ENCODE measurements around the gene HIVEP3.

HIVEP3 gene

DNA sequence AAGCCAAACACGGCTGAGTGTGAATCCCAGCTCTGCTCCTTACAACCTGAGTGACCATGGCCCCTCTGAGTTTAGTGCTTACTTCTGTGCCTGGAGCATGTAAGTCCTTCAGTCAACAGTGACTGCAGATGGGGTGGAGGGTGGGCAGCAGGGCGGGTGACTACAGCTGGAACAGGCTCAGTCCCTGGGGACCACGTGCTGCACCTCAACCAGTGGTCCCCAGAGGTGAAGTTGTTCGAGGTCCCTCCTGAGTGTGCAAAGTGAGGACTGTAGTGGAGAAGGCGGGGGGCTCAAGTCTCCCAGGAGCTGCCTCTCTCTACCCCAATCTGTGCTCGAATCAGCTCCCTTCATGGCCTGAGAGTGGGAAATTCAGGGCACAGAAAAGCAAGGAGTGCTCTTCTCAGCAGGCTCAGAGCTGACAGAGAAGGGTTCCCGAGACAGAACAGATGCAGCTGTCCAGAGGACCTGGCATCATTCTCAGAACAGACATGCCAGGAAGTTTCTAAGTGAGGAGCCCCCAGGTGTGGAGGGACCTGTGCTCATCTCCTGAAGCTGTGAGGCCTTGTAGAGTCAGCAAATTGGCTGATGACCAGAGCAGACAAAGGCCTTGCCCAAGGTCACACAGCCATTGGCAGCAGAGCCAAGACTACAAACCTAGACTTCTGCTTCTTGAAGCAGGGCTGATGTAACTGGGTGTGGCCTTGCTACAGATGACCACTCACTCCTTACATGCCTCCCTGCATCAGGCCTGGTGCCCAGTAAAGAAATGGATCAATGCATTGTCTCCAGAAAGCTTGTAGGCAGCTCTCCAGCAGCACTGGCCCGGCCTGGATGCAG, 372.5 kb downstream of the HIVEP3 start:
- Histone ChIP-seq H3K9me2 (replicated peaks; ENCODE audit: low read depth, low read length) (no peaks in the 10 kb centered on the region), H3K79me2 (ENCODE audit: insufficient read depth, low read length) (no peaks in the 10 kb centered on the region), H3K9me3 (ENCODE audit: insufficient read depth, low read depth, low read length) (no peaks in the 10 kb centered on the region), H3K9ac (ENCODE audit: low read depth, low read length, poor library complexity, severe bottlenecking) (no peak overlapping the region), H3F3A (ENCODE audit: low read depth) (no peaks in the 10 kb centered on the region), H3K4me1 (ENCODE audit: insufficient read depth, low read length, poor library complexity, severe bottlenecking) (peaks cover 3% of the 10 kb centered on the region), H3K4me3 (ENCODE audit: low read length, poor library complexity, severe bottlenecking) (no peak overlapping the region), H3K4me2 (ENCODE audit: low read depth, low read length, poor library complexity, severe bottlenecking) (no peak overlapping the region), H3K27me3 (ENCODE audit: insufficient read depth, low read length, poor library complexity, severe bottlenecking) (no peaks in the 10 kb centered on the region), H3K36me3 (ENCODE audit: insufficient read depth, low read length) (no peaks in the 10 kb centered on the region), H4K20me1 (ENCODE audit: insufficient read depth, low read length, poor library complexity, severe bottlenecking) (no peaks in the 10 kb centered on the region), H2AFZ (ENCODE audit: low read length) (no peak overlapping the region)
- TF ChIP-seq, protein P1, sequence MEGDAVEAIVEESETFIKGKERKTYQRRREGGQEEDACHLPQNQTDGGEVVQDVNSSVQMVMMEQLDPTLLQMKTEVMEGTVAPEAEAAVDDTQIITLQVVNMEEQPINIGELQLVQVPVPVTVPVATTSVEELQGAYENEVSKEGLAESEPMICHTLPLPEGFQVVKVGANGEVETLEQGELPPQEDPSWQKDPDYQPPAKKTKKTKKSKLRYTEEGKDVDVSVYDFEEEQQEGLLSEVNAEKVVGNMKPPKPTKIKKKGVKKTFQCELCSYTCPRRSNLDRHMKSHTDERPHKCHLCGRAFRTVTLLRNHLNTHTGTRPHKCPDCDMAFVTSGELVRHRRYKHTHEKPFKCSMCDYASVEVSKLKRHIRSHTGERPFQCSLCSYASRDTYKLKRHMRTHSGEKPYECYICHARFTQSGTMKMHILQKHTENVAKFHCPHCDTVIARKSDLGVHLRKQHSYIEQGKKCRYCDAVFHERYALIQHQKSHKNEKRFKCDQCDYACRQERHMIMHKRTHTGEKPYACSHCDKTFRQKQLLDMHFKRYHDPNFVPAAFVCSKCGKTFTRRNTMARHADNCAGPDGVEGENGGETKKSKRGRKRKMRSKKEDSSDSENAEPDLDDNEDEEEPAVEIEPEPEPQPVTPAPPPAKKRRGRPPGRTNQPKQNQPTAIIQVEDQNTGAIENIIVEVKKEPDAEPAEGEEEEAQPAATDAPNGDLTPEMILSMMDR (conservative IDR thresholded peaks at IDR 0.05; ENCODE audit: low read length) = no peak
- no peak for TF ChIP-seq EZH2phosphoT487 (IDR thresholded peaks at IDR 0.05; ENCODE audit: borderline replicate concordance)

- Histone ChIP-seq H3K9me3 (ENCODE audit: insufficient read depth, low read depth, low read length) (no peaks in the 10 kb centered on the region), H3K27me3 (ENCODE audit: insufficient read depth, low read length, poor library complexity, severe bottlenecking) (no peaks in the 10 kb centered on the region), H3K4me1 (ENCODE audit: insufficient read depth, low read length, poor library complexity, severe bottlenecking) (peaks cover 9% of the 10 kb centered on the region), H3F3A (ENCODE audit: low read depth) (no peaks in the 10 kb centered on the region), H3K9me2 (replicated peaks; ENCODE audit: low read depth, low read length) (no peaks in the 10 kb centered on the region), H3K4me2 (ENCODE audit: low read depth, low read length, poor library complexity, severe bottlenecking) (no peak overlapping the region), H3K36me3 (ENCODE audit: insufficient read depth, low read length) (no peaks in the 10 kb centered on the region), H2AFZ (ENCODE audit: low read length) (no peak overlapping the region), H3K9ac (ENCODE audit: low read depth, low read length, poor library complexity, severe bottlenecking) (no peak overlapping the region), H4K20me1 (ENCODE audit: insufficient read depth, low read length, poor library complexity, severe bottlenecking) (no peaks in the 10 kb centered on the region), H3K4me3 (ENCODE audit: low read length, poor library complexity, severe bottlenecking) (no peak overlapping the region), H3K79me2 (ENCODE audit: insufficient read depth, low read length) (no peaks in the 10 kb centered on the region)
- TF ChIP-seq EZH2phosphoT487 (IDR thresholded peaks at IDR 0.05; ENCODE audit: borderline replicate concordance) = no peak
- TF ChIP-seq, protein P1 (conservative IDR thresholded peaks at IDR 0.05; ENCODE audit: low read length) = no peak
These were observed 376.4 kb downstream of the HIVEP3 start for GRCh38 chr1:41542196-41542930.

- H3K4me2 ChIP-seq (ENCODE audit: low read depth, low read length, poor library complexity, severe bottlenecking) = no peak overlapping the region
- no peaks in the 10 kb centered on the region for H3K79me2 ChIP-seq (ENCODE audit: insufficient read depth, low read length)
- H3K27me3 ChIP-seq (ENCODE audit: insufficient read depth, low read length, poor library complexity, severe bottlenecking) = no peaks in the 10 kb centered on the region
- H3K9ac ChIP-seq (ENCODE audit: low read depth, low read length, poor library complexity, severe bottlenecking) = no peak overlapping the region
- TF ChIP-seq EZH2phosphoT487 (IDR thresholded peaks at IDR 0.05; ENCODE audit: borderline replicate concordance) = no peak
- TF ChIP-seq, protein P1 (conservative IDR thresholded peaks at IDR 0.05; ENCODE audit: low read length) = no peak
- no peak overlapping the region for H2AFZ ChIP-seq (ENCODE audit: low read length)
- H3K9me2 ChIP-seq (replicated peaks; ENCODE audit: low read depth, low read length) = no peaks in the 10 kb centered on the region
- no peaks in the 10 kb centered on the region for H3K9me3 ChIP-seq (ENCODE audit: insufficient read depth, low read depth, low read length)
- peaks cover 9% of the 10 kb centered on the region for H3K4me1 ChIP-seq (ENCODE audit: insufficient read depth, low read length, poor library complexity, severe bottlenecking)
- H3K36me3 ChIP-seq (ENCODE audit: insufficient read depth, low read length) = no peaks in the 10 kb centered on the region
- H4K20me1 ChIP-seq (ENCODE audit: insufficient read depth, low read length, poor library complexity, severe bottlenecking) = no peaks in the 10 kb centered on the region
- no peaks in the 10 kb centered on the region for H3F3A ChIP-seq (ENCODE audit: low read depth)
- H3K4me3 ChIP-seq (ENCODE audit: low read length, poor library complexity, severe bottlenecking) = no peak overlapping the region
These were observed 377.1 kb downstream of the HIVEP3 start for GRCh38 chr1:41541592-41541952.

Measured in Loucy (cell line).